Measurements from ENCODE around the gene LIFR.

The LIFR gene

DNA sequence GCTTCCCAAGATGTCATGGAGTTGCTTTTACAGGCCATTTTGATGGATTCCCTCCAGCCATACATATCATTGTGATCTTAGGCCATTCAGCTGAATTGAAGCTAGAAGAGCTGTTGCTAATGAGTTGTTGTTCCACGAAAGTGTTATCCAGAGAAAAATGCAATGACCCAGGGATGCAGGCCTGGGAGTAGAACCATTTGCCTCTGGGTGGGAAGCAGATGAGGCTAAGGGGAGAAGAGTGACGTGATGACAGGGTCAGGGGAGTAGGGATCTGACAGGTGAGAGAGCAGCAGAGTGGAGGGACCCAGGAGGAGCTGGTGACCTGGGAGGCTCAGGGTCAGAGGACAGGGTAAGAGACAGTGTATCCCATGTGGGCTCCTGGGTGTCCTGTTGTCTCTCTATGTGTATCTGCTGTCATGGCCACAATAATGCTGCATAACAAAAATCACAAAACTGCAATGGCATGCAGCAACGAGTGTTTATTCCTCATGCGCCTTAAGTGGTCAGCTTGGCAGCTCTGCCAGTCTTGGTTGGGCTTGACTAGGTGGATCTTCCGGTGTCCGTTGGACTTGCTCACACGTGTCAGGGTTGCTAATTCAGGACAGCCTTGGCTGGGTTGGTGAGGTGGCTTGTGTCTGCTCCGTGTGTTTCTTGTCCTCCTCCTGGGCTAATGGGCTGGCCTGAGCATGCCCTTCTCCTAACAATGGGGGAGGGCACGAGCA is 90.6 kb downstream of the LIFR start:
- TF ChIP-seq, protein P1, sequence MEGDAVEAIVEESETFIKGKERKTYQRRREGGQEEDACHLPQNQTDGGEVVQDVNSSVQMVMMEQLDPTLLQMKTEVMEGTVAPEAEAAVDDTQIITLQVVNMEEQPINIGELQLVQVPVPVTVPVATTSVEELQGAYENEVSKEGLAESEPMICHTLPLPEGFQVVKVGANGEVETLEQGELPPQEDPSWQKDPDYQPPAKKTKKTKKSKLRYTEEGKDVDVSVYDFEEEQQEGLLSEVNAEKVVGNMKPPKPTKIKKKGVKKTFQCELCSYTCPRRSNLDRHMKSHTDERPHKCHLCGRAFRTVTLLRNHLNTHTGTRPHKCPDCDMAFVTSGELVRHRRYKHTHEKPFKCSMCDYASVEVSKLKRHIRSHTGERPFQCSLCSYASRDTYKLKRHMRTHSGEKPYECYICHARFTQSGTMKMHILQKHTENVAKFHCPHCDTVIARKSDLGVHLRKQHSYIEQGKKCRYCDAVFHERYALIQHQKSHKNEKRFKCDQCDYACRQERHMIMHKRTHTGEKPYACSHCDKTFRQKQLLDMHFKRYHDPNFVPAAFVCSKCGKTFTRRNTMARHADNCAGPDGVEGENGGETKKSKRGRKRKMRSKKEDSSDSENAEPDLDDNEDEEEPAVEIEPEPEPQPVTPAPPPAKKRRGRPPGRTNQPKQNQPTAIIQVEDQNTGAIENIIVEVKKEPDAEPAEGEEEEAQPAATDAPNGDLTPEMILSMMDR (IDR thresholded peaks at IDR 0.05; ENCODE audit: low read depth, low read length, missing control alignments), result no peak
- DNase-seq (ENCODE audit: extremely low read depth, low read depth), result no peak
- H3K4me3 ChIP-seq (replicated peaks; ENCODE audit: low read depth, low read length), result no peak overlapping the region

DNA sequence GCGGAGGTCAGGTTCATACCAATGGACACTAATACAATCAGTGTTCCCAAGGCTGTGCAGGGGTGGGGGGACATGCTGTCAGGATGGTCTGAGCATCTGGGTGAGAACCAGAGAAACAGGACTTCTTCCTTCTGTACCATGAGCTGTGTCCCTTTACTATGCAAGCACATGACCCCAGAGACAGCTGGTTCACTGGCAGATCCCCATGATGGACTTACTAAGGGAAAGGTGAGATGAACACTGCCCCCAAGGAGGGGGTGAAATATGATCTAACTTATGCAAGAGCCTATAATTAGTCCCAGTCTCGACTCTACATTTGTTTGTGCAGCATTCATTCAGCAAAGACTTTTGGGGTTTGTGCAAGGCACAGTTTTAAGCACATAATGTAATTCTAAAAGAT is 91.4 kb downstream of the LIFR start:
- DNase-seq (ENCODE audit: extremely low read depth, low read depth), result peak; percentile 32
- no peak overlapping the region for H3K4me3 ChIP-seq (replicated peaks; ENCODE audit: low read depth, low read length)
- TF ChIP-seq, protein P1 (IDR thresholded peaks at IDR 0.05; ENCODE audit: low read depth, low read length, missing control alignments), result no peak

DNA sequence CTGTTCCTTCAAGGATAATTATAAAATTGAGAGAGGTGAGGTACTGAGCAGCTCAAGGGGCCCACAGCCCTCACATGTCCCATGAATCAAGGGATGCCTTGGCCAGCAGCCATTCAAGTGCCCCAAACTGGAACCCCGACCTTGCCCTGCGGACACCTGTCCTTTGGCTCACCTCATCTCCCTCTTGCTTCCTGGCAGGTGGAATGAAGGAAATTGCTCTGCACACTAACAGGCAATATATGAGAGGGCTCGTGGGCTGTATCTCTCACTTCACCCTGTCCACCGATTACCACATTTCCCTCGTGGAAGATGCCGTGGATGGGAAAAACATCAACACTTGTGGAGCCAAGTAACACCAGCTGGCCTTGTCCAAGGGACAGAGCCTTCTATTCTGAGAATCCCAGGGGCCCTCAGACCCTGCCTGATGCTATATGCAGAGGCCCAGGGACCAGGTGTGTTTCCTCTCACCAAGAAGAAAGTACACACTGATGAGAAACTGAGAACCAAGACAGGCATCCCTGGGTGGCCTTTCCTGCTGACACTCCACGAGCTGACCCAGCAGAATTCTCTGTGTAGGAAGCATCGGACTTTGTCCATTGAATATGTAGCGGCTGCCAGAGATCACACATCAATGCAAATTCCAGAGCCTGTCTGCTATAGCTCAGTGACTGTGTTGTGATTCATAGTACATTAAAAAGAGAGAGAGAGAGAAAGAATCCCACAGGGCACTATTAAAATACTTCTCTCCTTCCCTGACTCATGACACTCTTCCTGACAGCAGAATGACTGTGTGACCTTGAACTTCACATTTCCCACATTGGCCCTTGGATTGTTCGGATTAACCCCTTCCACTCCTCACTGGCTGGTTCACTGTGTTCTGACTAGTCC is 92.6 kb downstream of the LIFR start:
- TF ChIP-seq, protein P1 (IDR thresholded peaks at IDR 0.05; ENCODE audit: low read depth, low read length, missing control alignments), result no peak
- peak; percentile 67 for DNase-seq (ENCODE audit: extremely low read depth, low read depth)
- H3K4me3 ChIP-seq (replicated peaks; ENCODE audit: low read depth, low read length), result no peak overlapping the region

DNA sequence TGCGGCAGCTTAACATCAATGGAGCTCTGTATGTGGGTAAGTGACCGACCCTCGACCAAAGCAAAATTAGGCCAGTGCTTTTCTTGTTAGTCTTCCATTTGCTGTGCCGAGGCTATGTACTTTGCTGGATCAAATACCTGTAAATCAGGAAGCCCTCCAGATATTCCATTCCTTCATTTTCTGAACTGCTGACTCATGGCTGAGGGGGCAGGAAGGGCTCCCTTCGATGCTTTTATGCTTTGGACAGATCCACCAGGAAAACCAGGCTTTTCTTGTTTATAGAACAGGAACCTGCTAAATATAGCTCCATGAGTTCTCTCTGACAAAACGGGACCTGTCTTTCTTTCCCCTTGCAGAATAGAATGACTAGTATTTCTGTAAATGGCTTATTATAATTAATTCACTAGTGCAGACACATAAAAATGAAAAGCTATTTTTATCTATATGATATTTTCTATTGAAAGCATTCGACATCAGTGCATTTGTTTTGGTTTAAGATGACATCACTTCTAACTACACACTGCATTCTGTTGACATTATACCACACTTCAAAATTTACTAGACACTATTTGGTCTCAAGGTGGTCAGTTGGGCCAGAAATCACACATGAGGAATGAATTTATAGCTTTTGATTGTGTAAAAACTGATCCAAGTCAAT is 93.3 kb downstream of the LIFR start:
- no peak overlapping the region for H3K4me3 ChIP-seq (replicated peaks; ENCODE audit: low read depth, low read length)
- DNase-seq (ENCODE audit: extremely low read depth, low read depth), result no peak
- TF ChIP-seq, protein P1 (IDR thresholded peaks at IDR 0.05; ENCODE audit: low read depth, low read length, missing control alignments), result no peak

DNA sequence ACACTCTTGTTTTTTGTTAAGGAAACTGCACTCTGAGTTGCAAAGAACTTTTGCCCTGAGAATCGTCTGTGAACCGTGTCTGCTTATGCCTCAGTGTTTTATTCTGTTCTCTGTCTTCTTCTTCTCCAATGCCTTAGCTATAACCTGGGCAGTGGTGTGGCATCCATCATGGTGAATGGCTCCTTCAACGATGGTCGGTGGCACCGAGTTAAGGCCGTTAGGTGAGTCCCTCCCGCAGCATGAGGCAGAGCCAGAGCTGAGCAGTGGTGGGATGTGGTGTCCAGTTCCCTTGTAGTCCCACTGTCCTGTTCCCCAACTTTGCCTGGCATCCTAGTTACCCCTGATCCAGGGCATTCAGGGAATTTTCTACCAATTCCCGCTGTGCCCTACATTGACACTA is 98.3 kb downstream of the LIFR start:
- no peak overlapping the region for H3K4me3 ChIP-seq (replicated peaks; ENCODE audit: low read depth, low read length)
- no peak for DNase-seq (ENCODE audit: extremely low read depth, low read depth)
- TF ChIP-seq, protein P1 (IDR thresholded peaks at IDR 0.05; ENCODE audit: low read depth, low read length, missing control alignments), result no peak

DNA sequence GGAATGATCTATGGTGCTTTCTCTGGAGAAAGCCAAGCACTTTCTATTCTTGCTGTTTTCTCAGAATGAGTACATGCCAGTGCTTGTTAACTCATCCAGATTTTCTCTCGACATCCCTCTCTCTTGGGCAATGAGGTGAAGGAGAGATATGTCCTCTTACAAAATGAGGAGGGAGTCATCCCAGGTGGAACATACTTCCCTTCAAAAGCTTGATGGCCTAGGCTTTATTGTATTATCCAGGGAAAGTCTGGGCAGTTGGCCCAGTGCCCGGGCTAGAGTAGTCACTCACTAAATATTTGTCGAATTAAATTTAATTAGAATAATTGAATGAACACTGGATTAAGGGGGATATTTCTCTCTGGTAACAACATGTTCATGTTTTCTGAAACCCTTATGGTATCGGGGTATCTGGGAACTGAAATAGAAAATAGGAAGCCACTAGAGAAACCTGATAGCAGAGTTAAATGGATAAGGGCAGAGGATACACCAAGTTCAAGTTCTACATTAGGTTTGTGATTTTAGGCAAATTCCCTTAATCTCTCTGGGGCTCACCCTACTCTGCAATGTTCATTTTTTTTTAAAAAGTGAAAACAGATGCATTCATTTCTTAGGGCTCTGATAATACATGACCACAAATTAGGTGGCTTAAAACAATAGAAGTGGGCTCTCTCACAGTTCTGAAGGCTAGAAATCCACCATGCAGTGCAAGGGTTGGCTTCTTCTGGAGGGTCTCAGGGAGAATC is 99.6 kb downstream of the LIFR start:
- no peak for DNase-seq (ENCODE audit: extremely low read depth, low read depth)
- TF ChIP-seq, protein P1 (IDR thresholded peaks at IDR 0.05; ENCODE audit: low read depth, low read length, missing control alignments), result no peak

More for the DNA sequence above, 99.6 kb downstream of the LIFR start:
- no peak overlapping the region for H3K4me3 ChIP-seq (replicated peaks; ENCODE audit: low read depth, low read length)
